T-helper 2 cell (primary cell): ENCODE results near the gene WWC1.

Experiments
- DNase-seq, 5 experiments: peaks; one replicate each; pipeline versions ENCODE4 v3.0.0 to v3.0.0-alpha.2; 2012 to 2022

The WWC1 gene

DNA sequence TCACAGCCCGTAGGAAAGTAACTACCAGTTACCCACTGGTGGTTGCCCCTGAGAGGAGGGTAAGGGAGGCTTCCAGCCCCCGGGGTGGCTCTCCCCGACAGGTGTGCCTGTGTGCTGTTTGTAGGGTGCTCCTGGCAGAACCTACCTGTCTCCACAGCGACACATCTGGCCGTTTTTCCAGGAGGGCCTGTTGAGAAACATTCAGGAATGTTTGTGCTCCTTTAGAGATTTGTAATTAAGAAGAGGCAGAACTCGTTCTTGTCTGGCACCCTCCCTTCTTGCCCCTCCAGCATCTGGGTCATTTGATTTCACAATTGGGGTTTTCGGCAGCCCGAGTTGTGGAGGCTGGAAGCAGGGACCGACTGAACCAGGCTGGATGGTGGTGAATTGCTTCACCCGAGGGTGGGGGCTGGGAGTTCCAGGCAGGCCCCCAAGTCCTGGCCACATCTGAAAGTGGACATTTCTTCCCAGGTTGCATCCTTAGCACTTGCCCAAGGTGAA lies 74.2 kb downstream of the WWC1 start:
- DNase-seq: no peak

GRCh38 chr5:168366116-168366515 lies 74.7 kb downstream of the WWC1 start:
- DNase-seq: no peak

GRCh38 chr5:168368854-168369253 lies 77.4 kb downstream of the WWC1 start:
- no peak for DNase-seq

GRCh38 chr5:168370831-168371230 lies 79.4 kb downstream of the WWC1 start:
- DNase-seq: no peak

DNA sequence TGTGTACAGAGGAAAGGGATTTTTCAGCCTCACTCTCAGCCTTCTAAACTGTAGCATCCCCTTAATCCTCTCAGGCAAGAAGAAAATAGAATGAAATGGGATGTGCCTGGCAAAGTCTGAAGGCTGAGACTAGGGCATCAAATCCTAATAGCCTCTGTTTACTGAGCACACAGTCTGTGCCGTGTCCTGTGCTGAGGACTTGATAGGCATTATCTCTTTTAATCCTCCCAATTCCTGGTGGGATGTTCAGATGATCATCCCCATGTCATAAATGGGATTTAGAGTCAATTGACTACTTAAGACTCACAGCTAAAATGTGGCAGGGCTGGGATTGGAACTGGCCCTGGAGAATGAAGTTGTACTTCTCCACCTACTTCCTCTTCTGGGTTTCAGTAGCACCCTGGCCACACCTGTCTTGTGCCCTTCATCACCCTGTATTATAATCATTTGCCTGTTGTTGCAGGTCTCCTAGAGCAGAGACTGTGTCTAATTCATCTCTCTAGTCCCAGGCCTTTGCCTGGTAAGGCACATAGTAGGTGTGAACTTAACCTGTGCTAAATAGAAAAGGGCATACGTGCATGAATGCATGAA lies 81.0 kb downstream of the WWC1 start:
- DNase-seq: no peak

GRCh38 chr5:168374532-168374931 lies 83.1 kb downstream of the WWC1 start:
- no peak for DNase-seq

GRCh38 chr5:168375214-168375613 lies 83.8 kb downstream of the WWC1 start:
- no peak for DNase-seq

DNA sequence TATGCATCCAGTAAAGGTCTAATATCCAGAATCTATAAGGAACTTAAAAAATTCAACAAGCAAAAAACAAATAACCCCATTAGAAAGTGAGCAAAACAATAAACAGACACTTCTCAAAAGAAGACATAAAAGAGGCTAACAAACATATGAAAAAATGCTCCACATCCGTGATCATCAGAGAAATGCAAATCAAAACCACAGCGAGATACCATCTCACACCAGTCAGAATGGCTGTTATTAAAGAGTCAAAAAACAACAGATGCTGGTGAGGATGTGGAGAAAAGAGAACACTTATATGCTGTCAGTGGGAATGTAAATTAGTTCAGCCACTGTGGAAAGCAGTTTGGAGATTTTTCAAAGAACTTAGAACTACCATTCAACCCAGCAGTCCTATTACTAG lies 86.1 kb downstream of the WWC1 start:
- DNase-seq: peak in 1 of 5 experiments; percentile 88

GRCh38 chr5:168378741-168379140 lies 87.3 kb downstream of the WWC1 start:
- no peak for DNase-seq

- DNase-seq: no peak
These were observed 91.0 kb downstream of the WWC1 start for GRCh38 chr5:168382421-168382820.

GRCh38 chr5:168390491-168390890 lies 99.0 kb downstream of the WWC1 start:
- DNase-seq: no peak

DNA sequence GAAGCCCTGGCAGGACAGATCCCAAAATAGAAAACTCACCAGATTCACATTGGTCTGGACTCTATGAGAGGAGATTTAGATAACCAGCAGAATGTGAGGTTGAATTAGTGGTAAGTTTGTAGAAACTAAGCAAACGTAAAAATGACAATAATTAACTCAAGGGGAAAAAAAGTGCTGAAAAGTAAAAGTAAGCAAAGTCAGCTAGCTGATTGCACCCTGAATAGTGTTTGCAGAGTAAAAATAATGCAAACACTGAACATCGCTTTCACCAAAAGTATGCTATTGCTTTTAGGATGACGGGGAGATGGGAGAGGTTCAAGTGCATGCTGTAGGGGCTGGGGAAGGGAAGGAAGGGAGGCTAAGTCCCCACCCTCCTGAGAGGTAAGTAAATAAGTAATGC lies 102.3 kb downstream of the WWC1 start:
- no peak for DNase-seq

DNA sequence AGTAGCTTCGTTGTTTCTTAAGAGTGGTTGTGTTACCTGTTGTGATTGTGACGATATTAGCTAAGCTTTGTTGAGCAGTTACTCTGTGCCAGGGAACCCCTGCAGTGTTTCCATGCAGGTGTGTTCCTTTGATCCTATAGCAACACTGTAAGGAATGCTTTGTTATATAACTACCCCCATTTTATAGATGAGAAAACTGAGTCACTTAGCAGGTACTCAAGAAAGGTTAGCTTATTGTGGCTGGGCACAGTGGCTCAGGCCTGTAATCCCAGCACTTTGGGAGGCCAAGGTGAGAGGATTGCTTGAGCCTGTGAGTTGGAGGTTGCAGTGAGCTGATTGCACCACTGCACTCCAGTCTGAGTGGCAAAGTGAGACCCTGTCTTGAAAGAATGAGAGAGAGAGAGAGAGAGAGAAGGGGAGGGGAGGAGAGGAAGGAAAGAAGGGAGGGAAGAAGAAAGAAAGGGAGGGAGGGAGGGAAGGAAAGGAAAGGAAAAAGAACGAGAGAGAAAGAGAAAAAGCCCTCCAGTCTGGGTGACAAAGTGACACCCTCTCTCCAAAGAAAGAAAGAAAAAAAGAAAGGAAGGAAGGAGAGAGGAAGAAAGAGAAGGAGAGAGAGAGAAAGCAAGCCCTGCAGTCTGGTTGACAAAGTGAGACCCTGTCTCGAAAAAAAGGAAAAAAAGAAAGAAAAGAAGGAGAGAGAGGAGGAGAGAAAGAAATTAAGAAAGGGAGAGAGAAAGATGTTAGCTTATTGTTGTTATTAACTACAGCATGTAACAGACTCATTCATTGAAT lies 109.2 kb downstream of the WWC1 start:
- no peak for DNase-seq

DNA sequence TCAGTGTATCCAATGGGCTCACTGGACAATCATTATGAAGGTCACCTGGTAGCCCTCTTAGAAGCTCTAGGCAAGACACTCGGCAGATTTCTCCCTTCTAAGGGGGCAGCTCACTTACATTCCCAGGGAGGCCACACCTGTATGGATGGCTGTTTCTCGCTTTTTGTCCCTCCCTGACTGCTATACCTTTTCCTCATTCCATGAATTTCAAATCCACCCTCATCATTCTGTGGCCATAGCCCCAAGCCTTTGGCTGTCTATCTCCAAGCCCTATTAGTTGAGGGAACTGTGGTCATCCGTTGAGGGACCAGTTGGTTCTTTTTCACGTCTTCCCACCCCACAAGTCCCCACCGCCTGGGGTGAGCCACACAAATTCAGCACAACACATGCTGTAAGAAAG lies 109.8 kb downstream of the WWC1 start:
- no peak for DNase-seq

GRCh38 chr5:168401880-168402279 lies 110.4 kb downstream of the WWC1 start:
- no peak for DNase-seq

GRCh38 chr5:168404365-168404764 lies 112.9 kb downstream of the WWC1 start:
- no peak for DNase-seq

DNA sequence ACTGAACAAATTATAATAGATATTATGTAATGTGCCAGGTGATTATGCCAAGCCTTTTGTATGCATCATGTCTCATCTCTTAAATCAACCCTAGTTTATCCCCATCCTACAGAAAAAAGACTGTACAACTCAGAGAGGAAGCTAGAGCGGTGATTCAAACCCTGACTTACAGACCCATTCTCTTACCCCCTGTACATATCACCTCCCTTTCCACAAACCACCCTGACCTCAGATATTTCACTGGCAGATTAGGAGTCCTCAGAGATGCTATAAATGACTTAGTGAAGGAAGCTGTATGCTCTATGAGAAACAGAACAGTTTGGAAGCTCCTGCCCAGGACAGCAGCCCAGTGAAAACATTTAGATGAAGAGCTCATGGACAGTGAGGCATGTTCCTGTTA lies 115.8 kb downstream of the WWC1 start:
- peak in 1 of 5 experiments; percentile 56 for DNase-seq

- no peak for DNase-seq
These were observed 117.3 kb downstream of the WWC1 start for GRCh38 chr5:168408561-168409305.

GRCh38 chr5:168409591-168410458 lies 118.4 kb downstream of the WWC1 start:
- DNase-seq: peak in 2 of 5 experiments; percentile 8 to 60

DNA sequence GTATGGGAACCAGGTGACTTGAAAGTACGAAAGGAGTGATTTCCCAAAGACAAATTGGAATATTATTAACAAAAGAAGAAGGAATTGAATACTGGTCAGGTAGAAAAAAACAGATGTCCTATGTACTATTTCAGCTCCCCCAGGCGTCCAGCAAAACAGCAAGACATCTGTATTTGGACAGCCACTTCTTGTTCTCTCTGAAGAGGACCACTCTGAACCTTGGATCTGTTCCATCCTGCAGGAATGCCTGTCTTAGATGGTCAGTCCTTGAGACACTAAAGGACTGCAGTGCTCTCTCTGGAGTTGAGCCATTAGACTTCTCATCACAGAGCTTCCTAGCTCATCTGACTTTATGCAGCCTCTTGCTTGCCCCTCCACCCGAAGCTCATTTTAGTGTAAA lies 120.4 kb downstream of the WWC1 start:
- no peak for DNase-seq

GRCh38 chr5:168413062-168413461 lies 121.6 kb downstream of the WWC1 start:
- DNase-seq: no peak

- no peak for DNase-seq
These were observed 122.2 kb downstream of the WWC1 start for GRCh38 chr5:168413596-168413995.

GRCh38 chr5:168415401-168415800 lies 124.0 kb downstream of the WWC1 start:
- DNase-seq: no peak
